Effector CD8-positive, alpha-beta T cell (primary cell): ENCODE results near the gene ANTXR1.

ENCODE experiments used
- DNase-seq: peaks from one replicate; lab custom pipeline; 2025; lab: John Stamatoyannopoulos, UW
- total RNA-seq, 4 experiments: gene quantifications; one replicate each; lab custom pipeline; 2026; lab: John Stamatoyannopoulos, UW

Gene ANTXR1
- 0 to 0.72 (median 0.31) reads per million in 4 experiments for total RNA-seq

GRCh38 chr2:69013142-69013839 lies at the start of gene ANTXR1:
Gene ANTXR1 (plus strand): TSS chr2:69013179. CDS start chr2:69013500, 321 bp downstream.
- DNase-seq: no peak

GRCh38 chr2:68964282-68964681 lies 48.7 kb upstream of the ANTXR1 start:
- DNase-seq: no peak

- no peak for DNase-seq
Measured at GRCh38 chr2:68968221-68968620, 44.8 kb upstream of the ANTXR1 start.

- no peak for DNase-seq
Measured at GRCh38 chr2:68969736-68970490, 43.1 kb upstream of the ANTXR1 start.

GRCh38 chr2:68970566-68971265 lies 42.3 kb upstream of the ANTXR1 start:
- no peak for DNase-seq

- DNase-seq: no peak
Measured at GRCh38 chr2:68971591-68972231, 41.3 kb upstream of the ANTXR1 start.

- DNase-seq: no peak
Measured at GRCh38 chr2:68974251-68974650, 38.7 kb upstream of the ANTXR1 start, which contains the start of gene GKN1. Gene GKN1 (plus strand): TSS chr2:68974636. CDS start chr2:68974678, 42 bp downstream.

GRCh38 chr2:68974946-68975665 lies 37.9 kb upstream of the ANTXR1 start:
- DNase-seq: no peak

- no peak for DNase-seq
Measured at GRCh38 chr2:68975844-68976243, 37.1 kb upstream of the ANTXR1 start.

- DNase-seq: no peak
Measured at GRCh38 chr2:68977453-68977852, 35.5 kb upstream of the ANTXR1 start.

GRCh38 chr2:68978098-68978497 lies 34.9 kb upstream of the ANTXR1 start:
- DNase-seq: no peak

- no peak for DNase-seq
Measured at GRCh38 chr2:68980956-68981355, 32.0 kb upstream of the ANTXR1 start.

GRCh38 chr2:68987021-68987503 lies 25.9 kb upstream of the ANTXR1 start:
- DNase-seq: no peak

- no peak for DNase-seq
Measured at GRCh38 chr2:68989035-68989434, 23.9 kb upstream of the ANTXR1 start.

- DNase-seq: no peak
Measured at GRCh38 chr2:68992341-68992740, 20.6 kb upstream of the ANTXR1 start.

GRCh38 chr2:68992933-68993332 lies 20.0 kb upstream of the ANTXR1 start:
- no peak for DNase-seq

- DNase-seq: no peak
Measured at GRCh38 chr2:68993660-68994059, 19.3 kb upstream of the ANTXR1 start.

GRCh38 chr2:68994864-68995263 lies 18.1 kb upstream of the ANTXR1 start:
- DNase-seq: no peak

- DNase-seq: no peak
Measured at GRCh38 chr2:68995916-68996315, 17.1 kb upstream of the ANTXR1 start.

GRCh38 chr2:68997401-68997800 lies 15.6 kb upstream of the ANTXR1 start:
- no peak for DNase-seq

GRCh38 chr2:69001879-69002278 lies 11.1 kb upstream of the ANTXR1 start:
- no peak for DNase-seq
